Right atrium auricular region (tissue), 2 donors: ENCODE results near the gene CEP41. TPM values are rescaled to one million over a fixed set of nuclear protein-coding genes. Genes with fewer than 3 reads are reported as not detected.

ENCODE experiments used
- DNase-seq: peaks from one replicate; pipeline ENCODE4 v3.0.0-alpha.2; 2019; ENCODE audit warnings: low spot score
- H3K27ac ChIP-seq, 2 donors: fragments of 200-600 bp; sonication (generic); 1 replicate in 1 of 2; 2 replicates in 1 of 2; pipeline ENCODE4 v1.5.1; 2016 to 2019
- H3K27me3 ChIP-seq, 2 donors: fragments of 200-600 bp; sonication (generic); one replicate each; pipeline versions ENCODE4 v1.5.1 to v1.6.0; 2017 to 2019
- H3K36me3 ChIP-seq: fragments of 200-600 bp; sonication (generic); one replicate; pipeline ENCODE4 v1.5.1; 2016
- H3K4me1 ChIP-seq, 2 donors: fragments of 200-600 bp; sonication (generic); one replicate each; pipeline versions ENCODE4 v1.5.1 to v1.6.0; 2017 to 2019
- H3K4me3 ChIP-seq, 2 donors: fragments of 200-600 bp; sonication (generic); 1 replicate in 1 of 2; 2 replicates in 1 of 2; pipeline ENCODE4 v1.5.1; 2017 to 2019; ENCODE audit warnings: mild to moderate bottlenecking in 1 of 2, moderate library complexity in 1 of 2
- H3K9me3 ChIP-seq, 2 donors: fragments of 200-600 bp; sonication (generic); one replicate each; pipeline ENCODE4 v1.5.1; 2019
- CTCF ChIP-seq, 2 donors: fragments of 200-600 bp; sonication (generic); IDR thresholded peaks; one replicate each; pipeline ENCODE4 v1.5.1; 2019; ENCODE audit warnings: antibody characterized with exemption in 2 of 2
- total RNA-seq, 2 donors: library from RNA; depleted of rRNA; stranded (reverse); fragments of >200 nt; gene quantifications; one replicate each; pipeline ENCODE4 v1.1.0, GENCODE V29; 2016

Gene CEP41, protein sequence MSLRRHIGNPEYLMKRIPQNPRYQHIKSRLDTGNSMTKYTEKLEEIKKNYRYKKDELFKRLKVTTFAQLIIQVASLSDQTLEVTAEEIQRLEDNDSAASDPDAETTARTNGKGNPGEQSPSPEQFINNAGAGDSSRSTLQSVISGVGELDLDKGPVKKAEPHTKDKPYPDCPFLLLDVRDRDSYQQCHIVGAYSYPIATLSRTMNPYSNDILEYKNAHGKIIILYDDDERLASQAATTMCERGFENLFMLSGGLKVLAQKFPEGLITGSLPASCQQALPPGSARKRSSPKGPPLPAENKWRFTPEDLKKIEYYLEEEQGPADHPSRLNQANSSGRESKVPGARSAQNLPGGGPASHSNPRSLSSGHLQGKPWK
- total RNA-seq: 1 to 10 TPM; 1.5 to 5.5 TPM

GRCh38 chr7:130440527-130441365 lies at the start of gene CEP41:
TSS of gene CEP41 (minus strand) at chr7:130441016. CDS start at chr7:130440966, 50 bp downstream.
- H3K36me3 ChIP-seq: no peaks in the 10 kb centered on the region
- H3K27ac ChIP-seq: peak within 1 kb of the TSS; percentile 82 to 86
- no peaks in the 10 kb centered on the region for H3K9me3 ChIP-seq
- peak within 1 kb of the TSS; percentile 71 to 75 for H3K4me3 ChIP-seq
- no peaks in the 10 kb centered on the region for H3K27me3 ChIP-seq
- peaks cover 0 to 16% of the 10 kb centered on the region in 2 donors for H3K4me1 ChIP-seq
- TF ChIP-seq CTCF (IDR thresholded peaks at IDR 0.05): no peak
- peak; percentile 98 for DNase-seq

DNA sequence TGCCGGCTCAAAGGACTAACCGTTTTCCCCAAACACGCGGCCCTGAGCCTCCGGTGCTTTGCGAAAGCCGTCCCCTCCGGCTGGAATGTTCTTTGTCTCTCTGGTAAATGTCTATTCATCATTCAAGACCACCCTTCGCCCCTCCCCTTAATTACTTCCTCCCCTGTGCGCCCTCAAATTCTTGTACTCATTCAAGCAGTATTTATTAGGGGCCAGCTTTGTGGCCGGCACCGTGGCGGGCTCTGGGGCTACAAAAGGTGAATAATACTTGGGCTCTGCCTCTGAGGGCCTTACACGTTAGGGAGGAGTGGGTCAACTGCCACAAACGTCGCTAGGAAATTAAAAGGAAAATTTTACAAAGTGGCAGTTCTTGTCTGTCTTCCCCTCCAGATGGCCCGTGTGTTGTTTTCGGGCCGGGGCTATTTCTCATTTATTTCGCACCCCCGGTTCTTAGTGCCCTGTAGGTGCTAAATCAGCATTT lies 49.5 kb upstream of the CEP41 start:
- no peak for DNase-seq
- H3K4me3 ChIP-seq: peak overlapping the region in 1 of 2 donors; percentile 50
- no peaks in the 10 kb centered on the region for H3K36me3 ChIP-seq
- no peaks in the 10 kb centered on the region for H3K9me3 ChIP-seq
- TF ChIP-seq CTCF (IDR thresholded peaks at IDR 0.05): no peak
- peaks cover 0 to 4% of the 10 kb centered on the region in 2 donors for H3K27me3 ChIP-seq
- peaks cover 0 to 15% of the 10 kb centered on the region in 2 donors for H3K4me1 ChIP-seq
- no peak overlapping the region for H3K27ac ChIP-seq

DNA sequence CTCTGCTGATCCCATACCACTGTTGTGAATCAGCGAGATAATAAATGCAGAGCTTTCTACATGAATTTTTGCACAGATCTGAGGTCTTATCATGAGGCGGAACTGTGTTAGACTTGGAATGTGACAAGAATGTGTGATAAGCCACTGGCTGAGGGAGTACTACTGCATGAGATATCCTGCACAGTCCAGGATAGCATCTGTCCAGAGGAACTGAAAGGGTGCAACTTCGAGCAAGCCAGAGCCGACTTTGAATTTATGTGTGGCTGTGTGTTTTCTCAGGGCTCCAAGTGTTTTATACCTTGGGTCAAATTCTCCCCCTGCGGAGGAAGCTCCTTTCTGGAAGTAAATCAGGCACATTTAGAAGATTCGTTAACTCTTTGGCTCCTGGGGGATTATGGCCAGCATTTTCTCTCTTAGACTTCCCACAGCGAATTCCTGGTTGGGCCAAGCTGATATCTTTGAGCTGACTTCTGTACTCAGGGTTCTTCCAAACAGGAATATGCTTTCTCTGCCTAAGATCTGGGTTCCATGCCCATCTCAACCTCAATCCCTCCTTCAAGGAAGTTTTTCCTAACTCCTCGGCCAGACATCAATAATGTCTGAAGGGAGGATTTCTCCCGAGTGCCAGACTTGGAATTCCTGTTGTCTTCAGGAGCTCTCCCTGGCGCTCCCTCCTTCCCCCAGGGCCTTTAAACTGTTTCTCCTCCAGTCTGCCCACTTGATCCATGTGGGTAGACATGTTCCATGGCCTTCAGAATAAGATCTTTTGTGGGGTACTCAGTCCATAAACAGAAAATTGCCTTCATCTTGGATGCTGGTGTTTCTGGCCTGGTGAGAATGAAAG lies 48.5 kb upstream of the CEP41 start:
- Histone ChIP-seq H3K36me3 (no peaks in the 10 kb centered on the region), H3K4me1 (peaks cover 0 to 15% of the 10 kb centered on the region in 2 donors), H3K27me3 (peaks cover 0 to 4% of the 10 kb centered on the region in 2 donors), H3K4me3 (no peak overlapping the region), H3K27ac (no peak overlapping the region), H3K9me3 (no peaks in the 10 kb centered on the region)
- no peak for TF ChIP-seq CTCF (IDR thresholded peaks at IDR 0.05)
- no peak for DNase-seq

DNA sequence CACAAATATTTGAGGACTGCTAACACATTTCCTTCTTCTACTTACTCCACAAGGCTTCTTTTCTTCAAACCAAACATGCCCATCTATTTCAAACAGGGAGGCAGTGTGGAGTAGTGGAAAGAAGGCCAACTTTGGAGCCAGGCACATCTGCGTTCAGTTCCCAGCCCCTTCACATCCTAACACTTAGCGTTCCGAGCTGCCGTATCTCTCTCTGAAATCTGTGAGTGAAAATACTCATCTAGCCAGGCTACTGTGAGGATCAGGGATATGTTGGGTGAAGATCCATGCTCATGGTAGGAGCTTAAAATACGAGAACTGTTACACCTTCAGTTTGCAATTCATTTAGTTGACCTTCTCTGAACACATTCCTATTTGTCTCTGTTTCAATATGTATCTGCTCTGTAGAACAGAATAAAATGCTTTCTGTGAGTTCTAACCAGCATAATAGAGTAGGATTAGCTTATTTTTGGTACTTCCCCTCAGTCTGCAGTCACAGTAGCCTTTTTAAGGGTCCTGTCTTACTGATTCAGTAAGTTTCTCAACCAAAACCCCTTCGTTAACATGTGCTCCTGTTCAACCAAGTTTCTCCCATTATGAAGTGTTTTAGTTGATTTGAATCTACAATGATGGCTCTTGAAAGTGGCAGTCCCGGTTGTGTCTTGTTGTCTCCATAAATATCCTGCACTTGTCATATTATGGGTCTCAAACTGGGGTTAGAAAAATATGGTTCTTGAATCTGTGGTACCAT lies 47.8 kb upstream of the CEP41 start:
- Histone ChIP-seq H3K27ac (no peak overlapping the region), H3K9me3 (no peaks in the 10 kb centered on the region), H3K27me3 (peaks cover 0 to 4% of the 10 kb centered on the region in 2 donors), H3K4me1 (peaks cover 0 to 15% of the 10 kb centered on the region in 2 donors), H3K36me3 (no peaks in the 10 kb centered on the region), H3K4me3 (no peak overlapping the region)
- DNase-seq: no peak
- TF ChIP-seq CTCF (IDR thresholded peaks at IDR 0.05): no peak
